Activated CD4-positive, alpha-beta T cell treated with anti-CD3 and anti-CD28 coated beads, Interleukin-2, amount 50 U/mL, for 48 hours (primary cell): Measurements from ENCODE around the gene SLC48A1.

ENCODE experiments used
- DNase-seq, 2 experiments: peaks; one replicate each; pipeline ENCODE4 v3.0.0-alpha.2; 2020

SLC48A1 gene

DNA sequence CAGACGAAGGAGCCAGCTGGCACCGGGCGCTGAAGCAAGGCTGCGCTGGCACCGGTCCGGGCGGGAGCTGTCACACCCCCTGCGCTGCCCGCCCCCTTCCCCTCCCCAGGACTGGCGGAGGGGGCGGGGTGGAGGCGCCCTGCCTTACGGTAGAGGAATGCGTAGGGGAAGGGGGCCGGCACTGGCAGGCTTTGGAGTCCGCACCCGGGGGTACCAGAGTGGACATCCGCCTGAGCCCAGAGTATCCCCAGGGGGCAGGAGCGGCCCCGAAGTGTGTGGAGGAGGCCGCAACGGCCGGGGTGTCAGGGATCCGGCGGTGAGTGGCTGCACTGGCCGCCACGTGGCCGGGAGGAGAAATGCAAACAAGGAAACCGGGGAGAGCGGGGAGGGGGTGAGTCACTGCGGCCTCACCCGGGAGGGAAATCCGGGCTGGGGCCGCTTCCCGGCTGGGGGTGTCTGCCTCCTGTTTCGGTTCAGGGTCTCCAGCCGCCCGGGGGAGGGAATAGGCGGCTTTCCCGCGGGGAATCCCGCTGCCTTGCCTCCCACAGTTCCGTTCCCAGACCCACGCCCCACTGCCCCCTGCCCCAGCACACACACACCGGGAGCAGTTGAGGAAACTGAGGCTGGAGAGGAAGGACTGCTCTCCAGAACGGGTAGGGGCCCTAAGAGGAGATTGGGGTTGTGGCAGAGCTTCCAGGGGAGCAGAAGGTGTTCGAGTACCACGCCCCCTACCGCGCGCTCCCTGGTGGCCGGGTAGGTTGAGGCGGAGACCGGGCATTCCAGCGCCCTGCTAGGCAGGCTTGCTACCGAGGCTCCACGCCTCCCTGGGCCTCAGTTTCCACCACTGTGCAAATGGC, 14.0 kb upstream of the SLC48A1 start, which contains the start of gene RAPGEF3:
RAPGEF3 (minus strand) TSS at position 47 of the 857 bp plus-strand sequence. CDS start 324 bp downstream, outside the sequence.
- DNase-seq: peak; percentile 73 to 80

DNA sequence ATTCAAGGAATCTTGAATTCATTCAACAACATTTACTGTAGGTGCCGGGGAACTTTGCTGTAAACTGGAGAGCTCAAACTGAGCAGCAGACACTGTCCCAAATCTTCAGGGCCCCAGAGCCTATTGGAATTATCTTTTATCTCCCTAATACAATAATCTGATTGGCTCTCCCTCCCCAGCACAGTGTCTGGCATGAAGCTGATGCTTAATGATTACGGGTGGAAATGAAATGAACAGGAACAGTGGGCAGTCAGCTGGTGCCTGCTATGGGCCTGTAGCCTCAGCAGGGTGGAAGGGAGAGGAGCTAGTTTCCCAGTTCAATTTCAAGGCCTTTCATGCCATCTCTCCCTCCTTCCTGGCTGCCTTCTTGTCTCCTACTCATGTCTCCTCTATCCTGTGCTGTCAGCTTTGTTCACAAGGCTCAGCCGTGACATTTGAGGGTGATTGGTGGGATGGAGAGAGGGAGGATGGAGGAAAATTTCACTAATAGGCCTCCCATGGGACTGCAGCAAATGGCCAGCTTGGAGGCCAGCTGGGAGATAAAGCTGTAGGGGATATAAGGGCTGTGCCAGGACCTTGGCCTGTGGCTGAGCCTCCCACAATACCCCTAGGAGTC, 10.1 kb upstream of the SLC48A1 start:
- DNase-seq: no peak

DNA sequence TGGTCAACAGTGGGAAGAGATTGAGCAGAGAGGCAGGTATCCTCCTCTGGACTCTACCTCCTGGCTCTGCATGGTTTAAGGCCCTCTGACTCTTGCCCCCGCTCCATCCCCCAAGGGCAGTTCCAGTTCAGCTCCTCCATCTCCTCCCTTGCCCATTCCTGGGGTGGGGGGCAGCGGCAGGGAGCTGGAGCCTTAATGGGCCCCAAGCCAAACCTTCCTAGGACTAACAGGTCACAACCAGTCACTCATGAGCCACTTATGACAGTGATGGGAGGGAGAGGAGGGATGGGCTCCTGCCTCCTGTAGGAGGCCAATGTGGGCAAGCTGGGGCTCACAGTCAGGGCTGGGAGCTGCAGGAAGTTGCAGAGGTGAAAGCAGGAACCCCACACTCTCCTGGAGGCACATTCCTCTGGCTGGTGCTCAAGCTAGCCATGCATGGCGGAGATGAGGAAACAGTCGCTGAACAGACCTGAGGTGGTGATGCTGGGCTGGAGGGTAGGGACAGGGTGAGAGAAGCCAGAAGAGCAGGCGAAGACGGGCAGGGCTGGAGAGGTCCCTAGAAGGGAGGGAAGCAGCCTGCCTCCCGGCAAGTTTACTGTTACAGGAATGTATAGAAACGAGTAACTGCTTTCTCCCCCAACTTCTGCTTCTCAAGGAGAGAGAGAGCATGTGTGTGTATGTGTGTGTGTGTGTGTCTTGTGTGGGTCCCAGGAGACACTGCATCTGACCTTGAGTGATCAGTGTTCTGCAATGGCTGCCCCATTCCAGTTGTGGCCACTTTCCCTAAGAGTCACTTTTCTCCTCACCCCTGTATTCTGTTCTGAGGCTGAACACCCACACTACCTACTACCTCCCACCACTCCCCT, 9.3 kb upstream of the SLC48A1 start:
- no peak for DNase-seq

DNA sequence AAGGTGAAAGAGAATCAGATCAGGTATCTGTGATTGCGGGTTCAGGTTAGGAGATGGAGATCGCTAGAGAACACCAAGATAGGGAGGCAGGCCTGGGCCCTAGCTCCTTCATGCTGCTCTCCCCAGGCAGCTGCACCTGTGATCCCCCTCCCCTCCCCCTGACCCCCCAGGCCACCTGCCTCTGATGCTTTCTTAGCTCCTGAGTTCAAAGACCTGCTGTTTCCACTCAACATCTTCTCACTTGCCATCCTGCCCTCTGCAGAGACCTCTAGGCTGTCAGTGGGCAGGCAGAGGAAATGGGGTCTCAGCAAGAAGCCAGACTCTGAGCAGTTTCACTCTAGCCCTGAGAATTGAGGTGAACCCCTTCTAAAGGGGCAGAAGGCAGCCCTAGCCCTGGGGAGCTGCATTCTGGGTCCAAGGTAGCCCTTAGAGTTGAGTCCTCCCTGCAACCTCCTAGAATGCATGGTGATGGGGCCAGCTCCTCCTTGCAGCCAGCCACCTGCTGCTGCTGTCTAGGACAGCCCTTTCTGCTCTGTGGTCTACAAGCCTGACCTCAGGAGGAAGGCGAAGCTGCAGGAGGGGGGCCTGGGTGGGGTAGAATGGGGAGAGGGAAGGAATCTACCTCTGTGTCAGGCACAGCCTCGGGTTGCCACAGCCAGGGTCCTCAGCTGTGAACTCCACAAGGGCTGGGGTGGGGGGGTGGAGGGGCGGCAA, 6.4 kb upstream of the SLC48A1 start:
- DNase-seq: no peak

DNA sequence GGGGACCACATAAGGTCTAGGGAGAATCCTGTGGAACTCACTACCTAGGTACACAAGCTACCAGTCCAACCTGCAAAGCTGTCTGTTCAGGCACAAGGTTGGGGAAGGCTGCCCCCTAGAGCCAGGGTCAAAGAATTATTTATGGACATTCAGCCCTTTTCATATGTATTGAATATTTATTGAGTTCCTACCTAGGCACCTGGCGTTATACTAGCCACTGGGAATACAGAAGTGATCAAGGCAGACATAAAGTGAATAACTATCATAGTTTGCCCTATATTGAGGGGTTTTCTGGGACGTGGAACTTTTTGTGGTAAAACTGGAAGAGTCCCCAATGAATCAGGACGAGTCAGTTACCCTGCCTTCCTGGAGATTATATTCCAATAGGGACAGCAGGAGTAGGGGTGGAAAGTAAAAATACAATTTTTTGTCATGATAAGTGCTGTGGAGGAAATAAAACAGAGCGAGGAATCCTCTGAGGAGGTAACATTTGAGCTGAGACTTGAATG, 5.8 kb upstream of the SLC48A1 start:
- DNase-seq: peak; percentile 80 to 83

DNA sequence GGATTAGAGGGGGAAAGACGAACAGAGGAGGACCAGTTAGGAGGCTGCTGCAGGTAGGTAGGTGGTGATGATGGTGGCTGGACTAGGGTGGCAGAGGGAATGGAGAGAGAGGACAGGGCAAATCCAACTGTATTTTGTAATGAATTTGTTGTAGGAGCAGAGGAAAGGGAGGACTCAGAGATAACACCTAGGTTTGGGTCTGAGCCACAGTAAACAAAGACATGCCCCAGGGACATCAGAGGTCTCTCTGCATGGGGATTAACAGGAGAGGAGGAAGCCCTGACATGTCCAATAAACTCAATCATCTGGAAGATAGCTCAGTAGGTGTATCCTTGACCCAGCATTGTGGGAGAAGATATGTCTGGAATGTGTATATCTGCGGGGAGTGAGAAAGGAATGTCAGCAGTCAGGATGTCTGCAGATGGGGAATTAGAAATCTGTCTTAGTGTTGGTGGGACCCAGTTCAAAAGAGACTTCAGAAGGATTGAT, 4.7 kb upstream of the SLC48A1 start:
- no peak for DNase-seq

DNA sequence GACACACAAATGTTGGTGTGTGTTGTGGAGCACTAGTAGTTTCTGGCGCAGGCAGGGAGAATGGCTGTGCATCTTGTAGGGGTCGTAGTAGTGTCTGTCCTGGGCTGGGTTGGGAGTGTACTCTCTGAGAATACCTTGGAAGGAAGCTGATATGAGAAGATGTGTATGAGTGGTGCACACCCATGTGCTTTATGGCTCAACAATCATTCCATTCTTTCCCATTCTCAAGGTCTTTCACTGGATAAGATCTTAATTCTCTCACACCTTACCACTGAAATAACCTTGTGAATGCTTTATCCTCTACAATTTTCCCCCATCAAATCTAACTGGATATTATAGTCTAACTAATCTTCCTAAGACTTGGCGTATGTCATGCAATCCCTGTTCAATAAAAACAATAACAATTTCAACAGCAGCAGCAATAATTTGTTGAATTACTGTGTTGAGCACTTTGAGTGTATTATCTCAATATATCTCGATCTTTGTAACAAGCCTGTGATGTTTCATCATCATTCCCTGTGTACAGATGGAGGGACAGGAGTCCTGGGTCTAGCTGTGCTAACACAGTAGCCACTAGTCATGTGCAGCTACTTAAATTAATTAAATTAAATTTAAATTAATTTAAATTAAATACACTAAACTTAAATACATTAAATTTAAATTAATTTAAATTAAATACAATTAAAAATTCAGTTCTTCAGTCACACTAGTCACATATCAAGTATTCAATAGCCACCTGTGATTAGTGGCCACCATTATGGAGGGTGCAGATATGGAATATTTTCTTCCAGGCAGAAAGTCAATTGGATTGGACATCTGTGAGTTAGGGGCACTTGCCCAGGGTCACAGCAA, 3.6 kb upstream of the SLC48A1 start:
- no peak for DNase-seq

DNA sequence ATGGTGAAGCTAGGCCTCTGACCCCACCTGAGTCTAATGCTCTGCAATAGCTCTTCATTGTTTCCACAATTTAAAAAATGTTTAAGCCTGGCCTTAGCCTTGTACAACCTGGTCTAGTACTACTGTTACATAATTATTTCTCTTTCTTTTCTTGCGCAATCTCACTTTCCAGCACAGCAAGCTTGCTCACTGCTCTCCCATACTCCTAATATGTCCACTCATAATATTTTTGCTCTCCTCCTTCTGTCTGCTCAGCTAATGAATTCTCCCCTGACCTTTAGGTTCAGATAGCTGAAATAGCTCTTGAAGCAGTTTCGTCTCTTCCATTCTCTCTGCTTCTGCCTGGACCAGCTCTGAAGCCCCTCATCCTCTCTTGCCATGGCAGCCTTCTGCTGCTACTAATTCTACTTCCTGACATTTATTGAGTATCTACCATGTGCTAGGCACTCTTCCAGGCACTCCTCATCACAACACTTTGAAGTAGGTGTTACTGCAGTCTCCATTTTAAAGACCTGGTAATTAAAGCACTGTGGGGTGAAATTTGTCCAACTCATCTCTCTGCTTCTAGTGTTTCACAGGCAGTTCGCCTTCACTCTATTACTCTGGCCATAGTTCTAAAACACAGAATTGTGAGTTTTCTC, 2.8 kb upstream of the SLC48A1 start:
- DNase-seq: no peak

DNA sequence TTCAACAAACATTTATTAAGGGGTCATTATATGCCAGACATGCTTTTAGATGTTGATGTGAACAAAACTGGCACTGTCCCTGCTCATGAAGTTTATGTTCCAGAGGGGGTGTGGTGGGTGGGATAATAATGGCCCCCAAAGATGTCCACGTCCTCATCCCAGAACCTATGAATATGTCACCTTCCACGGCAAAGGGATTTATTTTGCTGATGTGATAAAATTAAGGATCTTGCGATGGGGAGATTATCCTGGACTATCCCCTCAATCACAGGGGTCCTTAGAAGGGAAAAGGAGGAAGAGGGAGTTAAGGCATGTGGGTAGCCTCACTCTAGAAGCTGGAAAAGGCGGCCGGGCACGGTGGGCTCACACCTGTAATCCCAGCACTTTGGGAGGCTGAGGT, 1.7 kb upstream of the SLC48A1 start:
- DNase-seq: no peak

DNA sequence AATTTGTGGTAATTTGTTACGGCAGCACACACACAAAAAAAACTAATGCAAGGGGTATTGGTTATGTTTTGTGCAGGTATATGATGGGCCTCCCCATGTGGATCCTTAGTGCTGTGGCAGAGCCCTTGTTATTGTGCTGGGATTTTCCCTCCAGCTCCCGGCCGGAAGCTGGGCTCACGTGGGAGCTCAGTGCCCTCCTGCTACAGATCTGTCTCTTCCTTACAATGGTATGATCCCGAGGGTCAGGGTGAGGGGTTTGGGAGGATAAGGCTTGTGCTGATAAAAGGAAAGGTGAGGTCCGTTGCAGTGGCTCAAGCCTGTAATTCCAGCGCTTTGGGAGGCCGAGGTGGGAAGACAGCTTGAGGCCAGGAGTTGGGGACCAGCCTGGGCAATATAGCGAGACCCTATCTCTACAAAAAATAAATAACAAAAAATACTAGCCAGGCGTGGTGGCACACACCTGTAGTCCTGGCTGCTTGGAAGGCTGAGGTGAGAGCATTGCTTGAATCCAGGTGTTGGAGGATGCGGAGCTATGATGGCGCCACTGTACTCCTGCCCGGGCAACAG, 861 bp upstream of the SLC48A1 start:
- no peak for DNase-seq

DNA sequence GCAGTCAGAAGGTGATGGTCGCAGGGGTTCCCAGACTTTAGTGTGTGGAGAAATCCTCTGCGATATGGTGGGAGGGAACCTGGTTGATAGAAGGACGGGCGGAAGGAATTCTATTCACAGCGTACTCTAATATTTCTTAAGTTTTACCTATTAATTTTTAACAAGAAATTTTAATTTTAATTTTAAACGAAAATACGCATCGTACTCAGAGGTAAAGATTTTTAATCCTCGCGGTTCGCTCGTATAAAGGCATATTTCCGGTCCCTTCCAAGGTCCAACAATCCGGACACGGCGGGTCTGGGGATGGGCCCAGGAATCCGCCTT, 338 bp upstream of the SLC48A1 start:
- no peak for DNase-seq

DNA sequence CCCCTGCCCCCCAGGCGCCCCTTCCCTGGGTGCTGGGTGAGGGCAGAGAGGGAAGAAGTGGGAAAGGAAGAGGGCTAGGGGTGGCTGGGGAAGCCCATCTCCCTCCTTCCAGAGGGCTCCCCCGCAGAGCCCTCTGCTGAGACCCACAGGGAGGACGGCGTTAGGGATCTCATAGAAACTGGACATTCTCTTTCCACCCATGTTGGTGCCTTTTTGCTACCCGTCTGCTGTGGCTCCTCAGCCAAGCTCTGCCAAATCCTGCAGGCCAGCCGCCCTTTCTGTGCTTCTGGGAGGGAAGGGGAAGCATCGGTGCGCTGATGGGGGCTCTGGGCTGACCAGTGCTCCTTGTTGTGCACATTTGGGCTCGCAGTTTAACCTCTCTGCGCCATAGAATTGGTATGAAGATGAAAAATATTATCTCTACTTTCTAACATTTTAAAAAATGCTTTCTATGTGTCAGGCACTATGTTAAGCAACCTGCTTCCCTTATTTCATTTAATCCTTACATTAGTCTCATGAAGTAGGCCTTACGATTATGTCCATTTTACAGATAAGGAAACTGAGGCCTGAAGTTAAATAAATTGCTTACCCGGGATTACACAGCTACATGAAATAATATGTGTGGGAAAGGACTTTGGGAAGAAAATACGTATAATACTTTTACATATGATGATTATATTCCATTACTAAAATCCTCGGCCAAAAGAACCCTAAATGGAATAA, 981 bp downstream of the SLC48A1 start:
- no peak for DNase-seq

DNA sequence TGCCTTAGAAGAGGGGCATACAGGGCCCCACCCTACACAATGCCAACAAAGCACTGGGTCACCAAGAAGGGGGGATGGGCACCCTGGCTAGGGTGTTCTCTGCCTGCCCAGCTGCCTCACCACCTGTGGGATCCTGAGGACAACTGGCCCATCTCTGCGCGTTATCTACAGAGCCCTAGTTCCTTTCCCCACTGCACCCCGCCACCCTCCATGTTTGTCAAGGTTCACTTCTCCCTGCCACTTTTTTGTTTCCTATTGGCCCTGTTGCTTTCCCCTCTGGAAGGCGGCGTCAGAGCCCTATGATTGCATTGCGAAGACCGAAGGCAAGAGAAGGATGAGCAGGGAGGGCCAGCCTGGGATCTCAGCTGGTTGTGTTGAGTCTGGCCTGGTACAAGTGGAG, 1.6 kb downstream of the SLC48A1 start:
- no peak for DNase-seq

DNA sequence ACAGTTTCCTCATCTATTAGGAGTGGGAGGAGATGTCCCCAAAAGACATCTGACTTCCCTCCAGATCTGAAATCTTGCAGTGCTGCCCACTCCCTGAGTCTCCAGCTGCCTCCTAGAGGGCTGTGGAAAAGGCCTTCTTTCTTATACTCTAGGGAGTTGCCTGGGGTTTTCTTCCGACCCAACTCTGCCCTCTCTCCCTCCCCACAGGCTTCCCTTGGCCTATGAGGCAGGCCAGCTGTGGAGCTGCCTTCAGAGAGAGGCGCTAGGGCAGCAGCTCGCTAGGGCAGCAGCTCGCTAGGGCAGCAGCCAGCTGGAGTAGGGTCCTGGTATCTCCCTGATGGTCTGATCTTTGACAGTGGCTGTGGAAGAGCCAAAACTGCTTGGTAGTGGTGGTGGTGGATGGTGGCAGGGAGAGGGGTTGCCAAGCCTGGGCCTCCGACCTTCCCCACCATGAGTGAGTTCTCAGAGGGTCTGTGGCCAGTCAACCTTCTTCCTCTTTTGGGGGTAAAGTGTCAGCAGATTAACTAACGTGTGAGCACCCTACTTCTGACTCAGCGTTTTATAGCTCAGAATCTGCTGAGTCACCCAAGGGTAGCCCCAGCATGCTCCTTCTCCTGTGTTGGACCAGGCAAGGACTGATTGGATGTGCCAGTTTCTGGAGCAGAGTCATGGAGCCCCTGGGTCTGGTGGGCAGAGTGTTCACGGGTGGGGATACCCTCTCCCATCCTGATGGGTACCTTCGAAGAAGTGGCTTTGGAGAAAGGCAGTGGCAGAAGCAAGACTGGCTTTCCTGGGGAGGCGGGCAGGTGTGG, 2.3 kb downstream of the SLC48A1 start:
- DNase-seq: no peak

DNA sequence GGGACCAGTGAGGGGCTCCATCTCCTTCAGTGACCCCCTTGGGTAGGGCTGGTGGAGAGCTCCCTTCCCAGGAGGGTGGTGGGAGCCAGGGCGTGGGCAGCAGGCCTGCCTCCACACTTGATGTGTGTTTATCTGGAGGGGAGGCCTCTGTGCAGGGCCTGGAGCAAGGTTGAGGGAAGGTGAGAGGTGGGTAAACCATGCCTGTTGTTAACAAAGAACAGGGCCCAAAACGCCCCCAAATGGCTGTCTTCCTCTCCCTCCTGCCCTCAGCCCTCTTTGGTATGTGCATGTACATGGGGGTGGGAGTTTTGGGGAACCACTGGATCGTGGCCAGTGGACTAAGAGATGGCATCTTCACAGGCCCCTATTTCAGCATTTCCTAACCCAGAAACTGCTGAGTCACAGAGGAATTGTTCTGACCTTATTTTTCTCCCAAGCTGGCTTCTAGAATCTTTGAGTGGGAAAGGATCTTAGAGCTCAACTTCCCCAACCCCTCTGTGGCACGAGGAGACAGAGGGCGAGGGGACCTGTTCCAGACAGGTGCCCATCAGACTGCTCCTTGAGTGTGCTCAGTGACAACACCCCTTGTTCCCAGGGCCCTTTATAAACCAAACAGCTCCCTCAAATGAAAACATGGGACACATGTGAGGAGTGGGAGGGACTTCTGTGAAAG, 3.6 kb downstream of the SLC48A1 start:
- DNase-seq: no peak

DNA sequence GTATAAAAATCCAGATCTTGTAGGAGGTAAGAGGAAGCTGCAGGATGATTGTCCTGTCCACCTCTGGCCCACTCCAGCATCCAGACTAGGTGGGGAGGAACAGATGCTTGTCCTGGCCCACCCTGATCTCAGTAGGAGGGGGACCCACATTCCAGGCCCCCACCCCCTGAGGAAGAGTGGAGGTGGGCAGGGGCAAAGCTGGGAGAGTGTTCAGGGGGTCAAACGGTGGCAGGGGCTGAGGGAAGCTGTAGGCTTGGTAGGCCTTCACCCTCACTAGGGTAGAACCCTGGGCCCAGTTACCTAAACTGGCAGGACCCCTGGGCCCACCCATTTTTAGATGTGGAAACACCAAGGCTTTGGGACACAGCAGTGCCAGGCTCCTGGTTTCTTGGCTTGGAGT, 4.1 kb downstream of the SLC48A1 start:
- no peak for DNase-seq

DNA sequence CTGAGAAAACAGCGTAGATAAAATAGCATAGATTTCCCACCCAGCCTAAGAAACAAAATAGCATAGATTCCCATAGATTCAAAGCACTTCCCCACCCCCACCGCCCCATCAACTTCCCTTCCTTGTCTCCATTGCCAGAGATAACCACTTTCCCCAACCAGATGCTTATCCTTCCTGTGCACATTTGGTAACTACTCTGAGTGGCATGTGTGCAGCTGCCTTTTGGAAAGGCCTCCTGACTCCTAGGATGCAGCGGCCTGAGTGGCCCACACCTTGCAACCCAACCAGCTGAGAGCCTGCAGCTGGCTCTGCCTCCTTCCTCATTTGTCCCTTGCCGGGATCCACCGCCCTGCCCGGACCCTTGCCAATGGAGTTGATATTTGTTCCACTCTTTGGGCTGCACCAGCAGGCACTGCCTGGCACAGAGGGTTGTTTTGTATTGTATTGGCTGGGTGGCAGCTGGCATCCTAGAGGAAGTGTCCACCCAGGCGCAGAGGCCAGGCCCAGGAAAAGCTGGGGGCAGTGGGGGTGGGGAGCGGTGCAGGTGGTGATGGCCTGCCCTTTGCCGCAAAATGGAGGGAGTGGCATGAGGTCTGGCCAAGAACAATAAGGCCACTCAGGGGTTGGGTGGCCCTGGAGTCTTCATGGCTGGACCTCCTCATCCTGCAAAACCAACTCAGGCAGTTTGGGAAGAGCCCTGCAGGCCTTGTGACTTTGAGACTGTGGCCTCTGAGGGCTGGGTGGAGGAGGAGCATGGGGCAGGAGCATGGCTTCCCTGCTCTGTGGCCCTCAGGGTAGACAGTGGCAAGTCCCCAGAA, 4.9 kb downstream of the SLC48A1 start:
- no peak for DNase-seq

DNA sequence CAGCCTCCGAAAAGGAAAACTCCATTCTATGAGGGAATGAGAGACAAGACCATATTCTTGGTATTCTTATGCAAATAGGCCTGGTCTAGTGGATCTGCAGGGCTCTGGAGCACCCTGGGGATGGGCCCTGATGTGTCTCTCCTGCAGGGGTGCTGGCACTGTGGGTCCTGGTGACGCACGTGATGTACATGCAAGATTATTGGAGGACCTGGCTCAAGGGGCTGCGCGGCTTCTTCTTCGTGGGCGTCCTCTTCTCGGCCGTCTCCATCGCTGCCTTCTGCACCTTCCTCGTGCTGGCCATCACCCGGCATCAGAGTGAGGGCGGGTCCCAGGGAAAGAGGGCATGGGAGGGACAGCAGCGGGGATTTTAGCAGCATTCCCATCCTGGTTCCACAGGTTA, 5.8 kb downstream of the SLC48A1 start:
- no peak for DNase-seq
